Keratinocyte (primary cell): ENCODE results near the gene GSTT4. TPM values are rescaled to one million over a fixed set of nuclear protein-coding genes. Genes with fewer than 3 reads are reported as not detected.
"Not testable (repeated sequence)": the region's sequence is repeated elsewhere in the genome, so short reads cannot be mapped to it uniquely, and the experiment has no call there.

Source experiments
- DNase-seq: peaks from one replicate; pipeline ENCODE4 v3.0.0-alpha.2; 2011; ENCODE audit warnings: low read depth, missing footprints, low spot score
- FAIRE-seq: peaks from 2 replicates; lab custom pipeline; 2011; peaks lifted over from hg19 to GRCh38; lab: Jason Lieb, UNC
- H2AFZ ChIP-seq: 2 replicates; pipeline ENCODE4 v1.6.0; 2012; ENCODE audit warnings: low read length, control low read depth, inconsistent platforms; ENCODE audit not compliant: control insufficient read depth
- H3K27ac ChIP-seq: 2 replicates; pipeline ENCODE4 v1.5.1; 2011; ENCODE audit warnings: low read length; ENCODE audit not compliant: control insufficient read depth, insufficient read depth
- H3K27me3 ChIP-seq: 3 replicates; pipeline ENCODE4 v1.6.0; 2011; ENCODE audit warnings: low read length; ENCODE audit not compliant: control insufficient read depth, insufficient read depth; ENCODE audit errors: extremely low read depth
- H3K36me3 ChIP-seq, 2 experiments: 2 replicates in 1 of 2; 3 replicates in 1 of 2; pipeline ENCODE4 v1.5.1; 2011; ENCODE audit warnings: low read length in 2 of 2, mild to moderate bottlenecking in 1 of 2; ENCODE audit not compliant: control insufficient read depth in 2 of 2, insufficient read depth in 2 of 2; ENCODE audit errors: extremely low read depth in 1 of 2
- H3K4me1 ChIP-seq: 3 replicates; pipeline ENCODE4 v1.5.1; 2011; ENCODE audit warnings: low read length; ENCODE audit not compliant: control insufficient read depth, insufficient read depth; ENCODE audit errors: extremely low read depth
- H3K4me2 ChIP-seq: 3 replicates; pipeline ENCODE4 v1.6.0; 2011; ENCODE audit warnings: low read depth, low read length; ENCODE audit not compliant: control insufficient read depth, insufficient read depth; ENCODE audit errors: extremely low read depth
- H3K4me3 ChIP-seq, 3 experiments: fragments of 200-600 bp in 1 of 3; sonication (generic) in 1 of 3; 2 replicates in 2 of 3; 3 replicates in 1 of 3; pipeline ENCODE4 v1.5.1; 2011 to 2016; ENCODE audit warnings: low read length in 3 of 3, mild to moderate bottlenecking in 3 of 3, control low read depth in 2 of 3, inconsistent platforms in 1 of 3, low read depth in 1 of 3, mixed read lengths in 1 of 3, mixed run types in 1 of 3, moderate library complexity in 1 of 3; ENCODE audit not compliant: control insufficient read depth in 2 of 3, insufficient read depth in 2 of 3; ENCODE audit errors: extremely low read depth in 1 of 3
- H3K79me2 ChIP-seq: 2 replicates; pipeline ENCODE4 v1.6.0; 2012; ENCODE audit warnings: low read length; ENCODE audit not compliant: control insufficient read depth, insufficient read depth
- H3K9ac ChIP-seq: 3 replicates; pipeline ENCODE4 v1.6.0; 2011; ENCODE audit warnings: low read length; ENCODE audit not compliant: control insufficient read depth, insufficient read depth; ENCODE audit errors: extremely low read depth
- H3K9me1 ChIP-seq: 3 replicates; pipeline ENCODE4 v1.6.0; 2011; ENCODE audit warnings: low read length; ENCODE audit not compliant: control insufficient read depth, insufficient read depth; ENCODE audit errors: extremely low read depth
- H3K9me3 ChIP-seq: 2 replicates; pipeline ENCODE4 v1.5.1; 2012; ENCODE audit warnings: low read depth, low read length; ENCODE audit not compliant: control insufficient read depth
- H4K20me1 ChIP-seq: 3 replicates; pipeline ENCODE4 v1.6.0; 2011; ENCODE audit warnings: low read length; ENCODE audit not compliant: control insufficient read depth, insufficient read depth; ENCODE audit errors: extremely low read depth
- CTCF ChIP-seq, 3 experiments: IDR thresholded peaks in 1 of 3; conservative IDR thresholded peaks in 1 of 3; optimal IDR thresholded peaks in 1 of 3; 2 replicates in 2 of 3; 3 replicates in 1 of 3; pipeline versions ENCODE3 to v1.5.1; 2011; ENCODE audit warnings: low read length in 3 of 3, mild to moderate bottlenecking in 3 of 3, moderate library complexity in 2 of 3, control low read depth in 1 of 3, inconsistent platforms in 1 of 3; ENCODE audit not compliant: insufficient read depth in 2 of 3; ENCODE audit errors: extremely low read depth in 1 of 3
- EZH2 ChIP-seq: IDR thresholded peaks from one replicate; pipeline ENCODE4 v1.6.1; 2012; ENCODE audit warnings: inconsistent platforms, mild to moderate bottlenecking, low read length, moderate library complexity
- dilution Hi-C: fragments of 300-500 bp; cut with MboI; formaldehyde crosslinking; loops from one replicate; pipeline ENCODE4 v1.7.0; 2020; ENCODE audit warnings: low sequenced_read_pairs; ENCODE audit not compliant: extremely low pct_ligation_motif_present
- polyA plus RNA-seq, 5 experiments: library from polyadenylated mRNA; depleted of rRNA in 3 of 5; stranded (reverse) in 3 of 5; stranded (forward) in 1 of 5; unstranded in 1 of 5; fragments of >200 nt; gene quantifications; 1 replicate in 1 of 5; 2 replicates in 3 of 5; 3 replicates in 1 of 5; pipeline versions ENCODE4 v1.2.1 to v1.2.3, GENCODE V29; 2011 to 2012; ENCODE audit warnings: missing spikeins in 2 of 5, low read depth in 1 of 5, low replicate concordance in 1 of 5

GSTT4 gene
- polyA plus RNA-seq, 1 donor (not counting 4 experiments of a cell fraction or from before 2014, with no cell fraction given), result not detected

- Histone ChIP-seq H2AFZ (no peak overlapping the region), H4K20me1 (no peaks in the 10 kb centered on the region), H3K4me2 (no peak overlapping the region), H3K4me3 (no peak overlapping the region), H3K9me3 (no peaks in the 10 kb centered on the region), H3K9me1 (no peaks in the 10 kb centered on the region), H3K27ac (no peak overlapping the region), H3K4me1 (no peaks in the 10 kb centered on the region), H3K27me3 (no peaks in the 10 kb centered on the region), H3K9ac (no peak overlapping the region), H3K36me3 (no peaks in the 10 kb centered on the region), H3K79me2 (no peaks in the 10 kb centered on the region)
- DNase-seq (no peak), FAIRE-seq (peak; percentile 58)
- TF ChIP-seq EZH2 (no peak), CTCF (optimal IDR thresholded peaks at IDR 0.05 in 1 of 3, IDR thresholded peaks at IDR 0.05 in 1 of 3, conservative IDR thresholded peaks at IDR 0.05 in 1 of 3; ENCODE audit: extremely low read depth in 1 of 3, insufficient read depth in 2 of 3, low read length in 3 of 3) (peak; percentile 35 to 68 (median 59))
- dilution Hi-C loops, result no loop called here
These were observed 20.8 kb downstream of the GSTT4 start for GRCh38 chr22:23984430-23984829.

DNA sequence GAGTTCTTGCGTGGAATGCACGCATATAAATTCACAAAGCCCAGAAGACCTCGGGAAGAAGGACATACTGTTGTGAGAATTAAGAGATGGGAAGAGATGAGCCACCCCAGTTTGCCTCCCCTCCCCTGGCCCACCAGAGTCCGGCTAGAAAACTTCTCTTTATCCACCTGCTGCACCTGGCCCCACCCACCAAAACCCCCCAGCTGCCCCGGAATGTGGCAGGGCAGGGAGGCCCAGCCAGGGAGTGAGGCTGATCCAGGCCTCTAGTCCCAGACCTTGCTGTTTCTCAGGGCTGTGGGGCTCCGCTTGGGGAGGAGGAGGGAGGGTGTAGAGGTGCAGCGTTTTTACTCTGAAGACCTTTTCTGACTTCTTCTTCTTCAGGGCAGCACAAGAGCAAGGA, 24.7 kb downstream of the GSTT4 start:
- H3K9me3 ChIP-seq, FAIRE-seq, H3K36me3 ChIP-seq, H3K4me2 ChIP-seq, H3K4me1 ChIP-seq, H2AFZ ChIP-seq, H3K27me3 ChIP-seq, dilution Hi-C loops, H4K20me1 ChIP-seq, DNase-seq, H3K27ac ChIP-seq, H3K79me2 ChIP-seq, H3K9ac ChIP-seq, H3K9me1 ChIP-seq, H3K4me3 ChIP-seq: not testable (repeated sequence)

GRCh38 chr22:23979557-23980240, 25.6 kb downstream of the GSTT4 start, which contains the start of gene GSTT2:
Gene GSTT2, plus strand, starts transcription at chr22:23980134.
- peak; percentile 85 for FAIRE-seq
- H3K4me2 ChIP-seq, dilution Hi-C loops, H3K27me3 ChIP-seq, H3K9me1 ChIP-seq, H3K9me3 ChIP-seq, H3K79me2 ChIP-seq, H3K27ac ChIP-seq, H3K4me1 ChIP-seq, DNase-seq, H4K20me1 ChIP-seq, H2AFZ ChIP-seq, H3K36me3 ChIP-seq, H3K9ac ChIP-seq, H3K4me3 ChIP-seq: not testable (repeated sequence)

DNA sequence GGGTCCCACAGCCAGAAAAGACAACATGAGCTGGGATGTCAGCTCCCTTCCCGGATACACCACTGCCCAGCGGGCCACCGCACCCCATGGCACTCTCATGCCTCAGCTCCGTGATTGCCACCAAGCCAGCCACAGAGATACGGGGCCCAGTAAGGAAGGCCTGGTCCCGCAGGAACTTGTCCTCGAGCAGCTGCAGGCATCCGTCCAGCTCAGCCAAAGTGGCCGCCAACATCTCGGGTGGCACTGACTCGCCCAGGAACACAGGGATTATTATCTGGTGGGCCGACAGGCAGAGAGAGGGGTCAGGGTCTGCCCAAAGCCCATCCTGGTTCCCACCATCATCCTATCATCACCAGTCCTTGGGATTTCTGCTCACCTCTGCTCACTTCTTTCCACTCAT, 27.9 kb downstream of the GSTT4 start:
- H4K20me1 ChIP-seq, dilution Hi-C loops, FAIRE-seq: not testable (repeated sequence)

More for the DNA sequence above, 27.9 kb downstream of the GSTT4 start:
- not testable (repeated sequence) for H3K4me1 ChIP-seq, H3K4me3 ChIP-seq, H3K79me2 ChIP-seq, H3K4me2 ChIP-seq, H3K36me3 ChIP-seq, DNase-seq, H2AFZ ChIP-seq, H3K9ac ChIP-seq, H3K9me1 ChIP-seq, H3K9me3 ChIP-seq, H3K27ac ChIP-seq, H3K27me3 ChIP-seq
